HG02981 (cell line): Measurements from ENCODE around the gene BNC2.

Experiments used
- ATAC-seq: cut with Tn5 transposase; IDR thresholded peaks from one replicate; pipeline ENCODE4 v1.9.1; 2021; ENCODE audit warnings: mild to moderate bottlenecking, moderate library complexity; ENCODE audit not compliant: unreplicated experiment

Gene BNC2

GRCh38 chr9:16642421-16643109 lies 227.9 kb downstream of the BNC2 start:
- no peak for ATAC-seq

GRCh38 chr9:16640649-16641048 lies 229.8 kb downstream of the BNC2 start:
- ATAC-seq, result no peak

GRCh38 chr9:16639644-16640043 lies 230.8 kb downstream of the BNC2 start:
- no peak for ATAC-seq

GRCh38 chr9:16637911-16638310 lies 232.6 kb downstream of the BNC2 start:
- ATAC-seq, result no peak

GRCh38 chr9:16637218-16637617 lies 233.3 kb downstream of the BNC2 start:
- ATAC-seq, result no peak

- ATAC-seq, result no peak
Observed at GRCh38 chr9:16633794-16634193, 236.7 kb downstream of the BNC2 start.

GRCh38 chr9:16628413-16628812 lies 242.1 kb downstream of the BNC2 start:
- ATAC-seq, result no peak

- ATAC-seq, result no peak
Observed at GRCh38 chr9:16627967-16628366, 242.5 kb downstream of the BNC2 start.

- no peak for ATAC-seq
Observed at GRCh38 chr9:16627521-16627920, 242.9 kb downstream of the BNC2 start.

- ATAC-seq, result no peak
Observed at GRCh38 chr9:16626577-16627130, 243.8 kb downstream of the BNC2 start.

GRCh38 chr9:16625811-16626210 lies 244.7 kb downstream of the BNC2 start:
- ATAC-seq, result no peak

GRCh38 chr9:16625161-16625631 lies 245.3 kb downstream of the BNC2 start:
- ATAC-seq, result no peak

- no peak for ATAC-seq
Observed at GRCh38 chr9:16624744-16625117, 245.7 kb downstream of the BNC2 start.

- no peak for ATAC-seq
Observed at GRCh38 chr9:16623989-16624743, 246.3 kb downstream of the BNC2 start.

- ATAC-seq, result no peak
Observed at GRCh38 chr9:16622541-16622940, 247.9 kb downstream of the BNC2 start.

- ATAC-seq, result no peak
Observed at GRCh38 chr9:16619914-16620520, 250.5 kb downstream of the BNC2 start.

GRCh38 chr9:16619402-16619801 lies 251.1 kb downstream of the BNC2 start:
- no peak for ATAC-seq

- ATAC-seq, result no peak
Observed at GRCh38 chr9:16618524-16618923, 251.9 kb downstream of the BNC2 start.

- ATAC-seq, result no peak
Observed at GRCh38 chr9:16616686-16617085, 253.8 kb downstream of the BNC2 start.

GRCh38 chr9:16615451-16615850 lies 255.0 kb downstream of the BNC2 start:
- no peak for ATAC-seq

- no peak for ATAC-seq
Observed at GRCh38 chr9:16613605-16614004, 256.9 kb downstream of the BNC2 start.

- no peak for ATAC-seq
Observed at GRCh38 chr9:16613051-16613450, 257.4 kb downstream of the BNC2 start.
